ENCODE measurements around the gene CDH13. TPM values are rescaled to one million over a fixed set of nuclear protein-coding genes. Genes with fewer than 3 reads are reported as not detected.

The CDH13 gene
- total and polyA plus RNA-seq, 9 of the 15 experiments (the other 6 are each of a cell fraction or from before 2014, with no cell fraction given) = 0.03 TPM; not detected in 8

DNA sequence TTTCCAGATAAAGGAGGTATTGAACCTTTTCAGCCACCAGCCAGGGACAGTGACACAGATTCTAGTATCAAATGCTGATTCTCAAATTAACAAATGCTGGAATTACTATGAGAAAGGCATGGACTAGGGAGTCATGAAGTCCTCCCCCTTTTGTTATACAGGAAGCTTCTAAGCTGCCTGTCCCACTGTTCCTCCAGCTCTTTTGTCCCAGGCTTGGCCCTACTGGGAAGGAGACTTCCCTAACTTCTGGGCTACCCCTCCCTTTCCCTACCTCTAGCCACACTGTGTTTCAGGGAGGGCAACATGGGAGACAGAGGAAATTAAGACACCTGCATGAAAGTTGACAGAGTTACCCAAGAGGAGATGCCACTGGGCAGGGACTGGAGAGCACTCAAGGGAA is 192.5 kb downstream of the CDH13 start:
- Histone ChIP-seq H3K27me3 (ENCODE audit: control insufficient read depth in 2 of 2, insufficient read depth in 2 of 2, low read length in 2 of 2) (no peaks in the 10 kb centered on the region), H3K79me2 (ENCODE audit: control insufficient read depth, insufficient read depth, low read length) (no peaks in the 10 kb centered on the region), H3K36me3 (ENCODE audit: control insufficient read depth, insufficient read depth, low read length) (no peaks in the 10 kb centered on the region), H3K9me3 (replicated peaks; ENCODE audit: control insufficient read depth, insufficient read depth, low read depth, low read length) (no peaks in the 10 kb centered on the region), H3K4me1 (replicated peaks in 1 of 2; ENCODE audit: control insufficient read depth in 2 of 2, insufficient read depth in 2 of 2, low read length in 2 of 2) (no peaks in the 10 kb centered on the region), H3K4me3 (no peak overlapping the region), H3K9me1 (ENCODE audit: control insufficient read depth, insufficient read depth, low read length) (no peaks in the 10 kb centered on the region), H3K4me2 (ENCODE audit: insufficient read depth, low read length) (no peak overlapping the region), H3K9ac (ENCODE audit: insufficient read depth in 1 of 2, low read depth in 2 of 2, low read length in 2 of 2) (no peak overlapping the region), H4K20me1 (replicated peaks; ENCODE audit: control insufficient read depth, insufficient read depth, low read length) (no peaks in the 10 kb centered on the region), H3K27ac (ENCODE audit: extremely low read depth, low read depth, low read length) (no peak overlapping the region), H2AFZ (ENCODE audit: low read depth, low read length) (no peak overlapping the region)
- no peak for ATAC-seq
- in situ Hi-C loops (cut with MboI) = no loop called here
- intact Hi-C loops (cut with micrococcal nuclease) = no loop called here
- ChIA-PET POLR2A (no interaction called here), CTCF (ENCODE audit: low intra/inter-chr PET ratio) (no interaction called here)
- DNase-seq (ENCODE audit: extremely low read depth in 1 of 4, low spot score in 3 of 4) = no peak
- no TSS peak for BruUV-seq (replicated peaks)
- no peak for FAIRE-seq
- TF ChIP-seq OTX1 (CRISPR knock-in tag; IDR thresholded peaks at IDR 0.05) (no peak), HMGN3 (IDR thresholded peaks at IDR 0.05; ENCODE audit: borderline replicate concordance, extremely low read depth, insufficient read length, low read depth, low read length) (no peak), RCOR1 (IDR thresholded peaks at IDR 0.05; ENCODE audit: borderline replicate concordance in 1 of 2, low read depth in 2 of 2, low read length in 2 of 2) (no peak), LCOR (CRISPR knock-in tag; IDR thresholded peaks at IDR 0.05) (no peak), HDAC3 (IDR thresholded peaks at IDR 0.05; ENCODE audit: borderline replicate concordance, partially characterized antibody) (no peak), KAT7 (CRISPR knock-in tag; IDR thresholded peaks at IDR 0.05; ENCODE audit: borderline replicate concordance) (no peak), CBFA2T3 (IDR thresholded peaks at IDR 0.05) (no peak), SRF (CRISPR knock-in tag; IDR thresholded peaks at IDR 0.05) (no peak)
- TF ChIP-seq, protein P1, sequence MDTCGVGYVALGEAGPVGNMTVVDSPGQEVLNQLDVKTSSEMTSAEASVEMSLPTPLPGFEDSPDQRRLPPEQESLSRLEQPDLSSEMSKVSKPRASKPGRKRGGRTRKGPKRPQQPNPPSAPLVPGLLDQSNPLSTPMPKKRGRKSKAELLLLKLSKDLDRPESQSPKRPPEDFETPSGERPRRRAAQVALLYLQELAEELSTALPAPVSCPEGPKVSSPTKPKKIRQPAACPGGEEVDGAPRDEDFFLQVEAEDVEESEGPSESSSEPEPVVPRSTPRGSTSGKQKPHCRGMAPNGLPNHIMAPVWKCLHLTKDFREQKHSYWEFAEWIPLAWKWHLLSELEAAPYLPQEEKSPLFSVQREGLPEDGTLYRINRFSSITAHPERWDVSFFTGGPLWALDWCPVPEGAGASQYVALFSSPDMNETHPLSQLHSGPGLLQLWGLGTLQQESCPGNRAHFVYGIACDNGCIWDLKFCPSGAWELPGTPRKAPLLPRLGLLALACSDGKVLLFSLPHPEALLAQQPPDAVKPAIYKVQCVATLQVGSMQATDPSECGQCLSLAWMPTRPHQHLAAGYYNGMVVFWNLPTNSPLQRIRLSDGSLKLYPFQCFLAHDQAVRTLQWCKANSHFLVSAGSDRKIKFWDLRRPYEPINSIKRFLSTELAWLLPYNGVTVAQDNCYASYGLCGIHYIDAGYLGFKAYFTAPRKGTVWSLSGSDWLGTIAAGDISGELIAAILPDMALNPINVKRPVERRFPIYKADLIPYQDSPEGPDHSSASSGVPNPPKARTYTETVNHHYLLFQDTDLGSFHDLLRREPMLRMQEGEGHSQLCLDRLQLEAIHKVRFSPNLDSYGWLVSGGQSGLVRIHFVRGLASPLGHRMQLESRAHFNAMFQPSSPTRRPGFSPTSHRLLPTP (IDR thresholded peaks at IDR 0.05; ENCODE audit: borderline replicate concordance, extremely low read depth, insufficient read length) = no peak

All from K562 (cell line).